Measurements from ENCODE around the gene ADAMTS19.

Gene ADAMTS19

DNA sequence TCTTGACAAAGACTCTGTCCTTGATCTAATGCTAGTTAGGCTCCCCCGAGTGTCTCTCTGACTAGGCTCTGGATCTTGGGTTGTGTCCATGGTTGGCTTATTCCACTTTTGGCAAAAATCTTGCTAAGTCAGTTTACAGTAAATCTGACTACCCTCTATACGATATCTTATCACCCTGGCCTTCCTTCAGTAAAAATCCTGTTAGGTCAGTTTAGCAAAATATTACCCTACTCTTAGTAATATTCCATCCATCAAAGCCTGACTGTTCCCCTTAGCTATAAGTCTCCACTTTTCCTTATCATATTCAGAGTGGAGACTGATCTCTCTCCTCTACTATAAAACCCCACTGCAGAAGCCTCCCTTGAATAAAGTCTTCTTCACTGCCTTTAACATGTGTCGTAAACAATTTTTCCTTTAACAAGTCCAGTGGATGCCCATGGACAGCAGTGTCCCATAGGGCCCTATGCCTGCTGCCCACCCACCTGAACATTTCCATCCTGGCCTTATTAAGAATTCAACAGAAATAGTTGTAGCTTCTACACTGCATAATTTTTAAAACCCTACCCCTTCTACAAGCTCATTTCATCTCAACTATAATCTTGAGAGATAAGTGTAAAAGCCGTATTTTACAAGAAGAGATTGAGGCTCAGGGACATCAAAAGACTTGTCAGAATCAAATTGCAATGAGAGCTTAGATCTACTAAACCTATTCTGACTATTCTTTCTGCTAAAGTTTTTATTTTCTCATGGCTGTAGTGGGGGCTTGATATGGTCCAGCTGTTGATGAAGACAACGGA, 310.1 kb downstream of the ADAMTS19 start:
- no peak for DNase-seq

DNA sequence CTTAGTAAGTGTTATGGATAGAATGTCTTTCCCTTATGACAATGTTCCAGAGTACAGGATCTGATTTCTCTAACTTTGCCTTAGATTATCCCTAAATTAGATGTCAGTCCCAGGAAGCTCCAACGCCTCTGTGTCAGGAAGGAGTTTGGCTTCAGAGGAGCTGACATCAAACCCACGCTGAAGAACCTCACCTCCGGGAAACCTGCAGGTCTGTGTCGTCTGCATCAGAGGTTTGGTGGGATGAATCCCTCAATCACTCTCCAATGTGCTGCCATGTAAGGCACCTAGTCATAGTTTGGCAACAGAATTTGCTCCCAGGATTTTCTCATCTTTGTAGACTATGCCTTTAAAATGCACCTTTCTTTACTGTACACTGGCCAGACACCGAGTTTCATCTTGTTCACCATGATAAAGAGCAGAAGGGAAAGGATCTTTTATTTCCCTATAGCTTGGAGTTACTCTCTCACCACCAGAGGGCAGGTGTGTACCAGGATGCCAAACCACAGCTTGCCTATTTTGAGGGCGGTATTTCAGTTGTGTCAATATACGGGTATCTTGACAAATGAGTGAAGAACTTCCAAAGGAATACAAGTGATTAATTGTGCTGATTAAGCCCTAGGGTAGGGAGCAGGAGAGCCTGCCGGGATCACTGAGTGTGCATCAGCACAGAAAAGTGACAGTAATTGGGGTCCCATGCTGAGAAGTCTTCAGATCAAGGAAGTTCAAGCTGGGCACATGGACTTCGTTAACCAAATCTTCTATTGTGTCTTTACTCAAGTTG, 311.1 kb downstream of the ADAMTS19 start:
- peak; percentile 36 for DNase-seq

DNA sequence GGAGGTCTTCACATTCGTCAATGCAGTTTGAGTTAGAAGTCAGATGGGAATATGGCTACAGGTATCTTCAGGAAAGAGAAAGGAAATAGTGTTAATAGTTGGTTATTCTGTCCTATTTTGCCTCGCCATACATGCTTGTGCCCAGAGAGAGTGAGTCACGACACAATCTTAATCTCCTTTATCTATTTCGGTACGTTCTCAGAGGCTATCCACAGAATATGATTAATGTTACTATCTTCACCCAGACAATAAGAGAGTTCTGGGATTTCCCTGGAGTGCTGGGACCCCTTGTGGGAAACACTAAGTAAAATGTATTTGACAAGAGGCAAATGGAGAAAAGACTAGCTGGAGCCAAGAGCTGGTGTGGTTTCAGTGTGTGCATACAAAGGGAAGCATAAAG, 313.3 kb downstream of the ADAMTS19 start:
- DNase-seq = no peak

DNA sequence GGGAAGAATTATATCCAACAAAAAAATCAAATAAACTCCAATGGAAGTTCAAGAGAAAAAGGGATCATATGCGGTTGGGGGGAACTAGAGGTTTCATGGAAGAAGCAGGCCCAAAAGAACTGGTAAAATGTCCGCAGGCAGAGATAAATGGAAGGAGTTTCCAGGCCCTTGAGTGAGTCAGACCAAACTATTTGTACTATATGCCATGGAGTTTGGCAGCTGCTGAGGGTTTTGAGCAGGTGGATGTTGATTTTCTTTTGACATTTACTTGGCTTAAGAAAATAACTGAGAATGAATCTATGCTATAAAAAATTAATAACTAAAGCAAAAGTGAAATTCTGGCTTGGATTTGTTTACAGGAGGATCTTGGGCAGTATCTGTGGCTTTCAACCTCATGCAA, 321.5 kb downstream of the ADAMTS19 start:
- DNase-seq = no peak
